ENCODE measurements around the gene RDH16.

Gene RDH16, protein sequence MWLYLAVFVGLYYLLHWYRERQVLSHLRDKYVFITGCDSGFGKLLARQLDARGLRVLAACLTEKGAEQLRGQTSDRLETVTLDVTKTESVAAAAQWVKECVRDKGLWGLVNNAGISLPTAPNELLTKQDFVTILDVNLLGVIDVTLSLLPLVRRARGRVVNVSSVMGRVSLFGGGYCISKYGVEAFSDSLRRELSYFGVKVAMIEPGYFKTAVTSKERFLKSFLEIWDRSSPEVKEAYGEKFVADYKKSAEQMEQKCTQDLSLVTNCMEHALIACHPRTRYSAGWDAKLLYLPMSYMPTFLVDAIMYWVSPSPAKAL

DNA sequence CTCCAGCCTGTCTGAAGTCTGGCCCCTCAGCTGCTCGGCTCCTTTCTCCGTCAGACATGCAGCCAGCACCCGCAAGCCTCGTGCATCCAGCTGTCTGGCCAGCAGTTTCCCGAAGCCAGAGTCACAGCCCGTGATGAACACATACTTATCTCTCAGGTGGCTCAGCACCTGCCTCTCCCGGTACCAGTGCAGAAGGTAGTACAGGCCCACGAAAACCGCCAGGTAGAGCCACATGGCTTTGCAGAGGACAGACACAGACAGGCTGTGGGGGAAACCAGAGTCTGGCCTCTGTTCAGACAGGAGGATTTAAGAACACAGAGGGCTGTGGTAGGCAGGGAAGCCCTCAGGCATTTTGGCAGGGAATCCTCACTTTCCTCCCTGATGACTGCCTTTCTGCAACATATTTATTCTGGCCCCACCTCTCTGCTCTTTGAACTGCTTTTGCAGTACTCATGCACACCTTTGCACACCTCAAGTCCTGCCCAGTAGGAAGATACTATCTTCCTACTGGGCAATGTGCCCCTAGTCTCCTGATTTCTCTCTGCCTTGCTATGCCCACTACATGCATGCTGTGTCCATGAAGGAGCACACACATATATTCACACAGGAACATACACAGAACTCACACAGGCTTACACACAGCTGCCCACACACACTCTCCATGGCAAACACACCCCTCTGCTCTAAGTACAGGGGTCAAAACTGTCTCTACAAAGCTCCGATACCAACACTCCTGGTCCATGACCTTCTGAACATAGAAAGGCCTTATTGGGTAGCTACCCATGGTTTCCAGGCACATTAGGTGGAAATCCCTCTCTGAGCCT, at the start of gene RDH16:
RDH16 (minus strand) TSS at position 380 of the 824 bp plus-strand sequence; CDS start at position 234, 146 bp downstream.
- no peak for DNase-seq

DNA sequence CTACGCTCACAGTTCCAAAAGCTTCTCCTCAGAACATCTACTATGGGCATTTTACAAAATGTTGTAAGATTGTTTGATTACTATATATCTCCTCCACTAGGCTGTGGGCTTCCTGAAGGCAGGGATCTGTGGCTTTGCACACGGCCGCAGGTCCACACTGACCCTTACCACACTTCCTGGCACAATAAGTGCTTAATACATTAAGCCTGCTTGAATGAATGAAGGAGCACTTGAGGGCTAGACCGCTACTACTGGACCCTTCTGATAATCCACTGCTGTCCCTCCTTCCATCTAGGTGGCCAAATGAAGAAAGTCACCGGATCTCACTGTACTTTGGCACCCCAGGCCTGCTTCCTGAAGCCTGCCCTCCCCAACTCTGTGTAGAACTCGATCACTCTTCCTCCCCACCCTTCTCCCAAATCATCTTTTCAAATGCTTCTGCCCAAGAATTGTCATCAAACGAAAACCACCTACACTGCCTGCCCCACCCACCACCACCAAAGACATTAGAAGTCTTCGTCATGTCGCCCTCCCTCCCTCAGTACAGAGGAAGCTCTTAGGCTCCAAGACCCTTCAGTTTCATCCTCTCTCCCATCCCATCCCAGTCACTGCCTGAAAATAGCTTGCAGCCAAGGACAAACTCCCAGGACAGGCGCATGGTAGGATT, 49.5 kb upstream of the RDH16 start:
- DNase-seq = no peak

DNA sequence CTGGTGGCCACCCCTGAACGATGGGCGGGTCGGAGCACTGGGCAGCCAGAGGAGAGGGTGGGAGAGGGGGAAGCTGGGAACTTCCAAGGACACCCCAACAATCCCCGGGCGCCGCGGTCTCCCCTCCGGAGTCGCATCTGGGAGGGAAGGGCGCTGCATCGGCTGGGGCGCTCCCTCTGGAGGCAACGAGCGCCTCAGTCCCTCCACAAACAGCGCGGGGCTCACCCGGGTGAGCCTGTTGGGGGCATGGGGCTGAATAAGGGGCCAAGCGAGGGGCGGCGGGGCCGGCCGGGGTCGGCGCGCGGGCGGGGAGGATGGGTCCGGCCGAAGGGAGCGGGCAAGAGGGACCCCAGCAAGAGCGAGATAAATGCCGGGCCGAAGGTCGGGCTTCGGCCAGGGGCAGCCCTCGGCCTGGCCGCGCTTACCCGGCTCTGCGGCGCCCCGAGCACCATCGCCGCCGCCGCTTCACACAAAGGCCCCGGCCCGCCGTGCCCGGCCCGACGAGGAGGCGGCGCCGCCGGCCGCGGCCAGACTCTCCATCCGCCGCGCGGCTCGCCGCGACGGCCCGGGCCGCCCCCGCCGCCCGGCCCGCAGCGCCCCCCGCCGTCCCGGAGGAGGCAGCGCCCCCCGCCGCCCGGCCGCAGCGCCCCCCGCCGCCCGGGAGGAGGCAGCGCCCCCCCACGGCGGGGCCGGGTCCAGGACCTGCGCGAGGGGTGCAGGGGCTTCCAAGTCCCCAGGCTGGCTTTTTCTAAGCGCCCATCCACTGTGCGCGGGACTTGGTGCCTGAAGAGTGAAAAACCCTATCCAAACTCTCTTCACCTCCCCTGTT, 48.8 kb upstream of the RDH16 start, which contains the start of gene ZBTB39:
ZBTB39 (minus strand) TSS at position 567 of the 829 bp plus-strand sequence. CDS start 1,629 bp downstream, outside the sequence.
- peak; percentile 86 for DNase-seq

DNA sequence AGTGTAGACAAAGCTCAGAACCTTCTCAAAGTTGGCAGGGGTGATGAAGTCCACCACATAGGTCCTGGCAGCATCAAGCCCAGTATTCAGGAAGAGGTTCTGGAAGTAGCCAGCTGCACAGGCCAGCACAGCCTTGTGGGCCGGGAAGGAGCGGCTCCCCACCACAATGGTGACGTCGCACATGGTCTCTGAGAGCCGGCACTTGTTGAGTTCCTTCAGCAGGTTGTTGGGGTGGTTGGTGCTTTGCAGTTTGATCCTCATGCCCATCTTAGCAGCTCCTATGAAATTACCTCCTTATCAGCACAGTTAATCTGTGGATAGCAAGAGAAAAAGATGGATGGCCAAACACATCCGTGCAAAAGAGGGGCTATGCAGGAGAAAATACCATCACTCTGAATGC, 47.2 kb upstream of the RDH16 start:
- no peak for DNase-seq

DNA sequence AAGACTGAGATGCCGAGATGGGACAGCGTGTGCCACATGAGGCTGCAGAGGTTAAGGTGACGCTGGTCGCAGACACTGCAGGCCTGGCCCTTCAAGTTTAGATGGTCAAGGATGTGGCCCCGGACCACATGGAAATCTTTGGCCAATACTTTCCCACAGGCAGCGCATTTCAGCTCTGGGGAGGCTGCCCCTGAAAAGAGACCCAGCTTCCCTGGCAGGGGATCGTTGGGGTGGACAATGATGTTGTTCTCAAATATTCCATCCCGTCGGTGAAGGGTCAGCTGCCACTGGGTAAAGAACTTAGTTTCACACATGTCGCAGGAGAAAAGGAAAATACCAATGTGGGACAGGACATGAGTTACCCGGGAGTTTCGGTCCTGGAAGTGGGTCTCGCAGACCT, 46.0 kb upstream of the RDH16 start:
- DNase-seq = no peak

DNA sequence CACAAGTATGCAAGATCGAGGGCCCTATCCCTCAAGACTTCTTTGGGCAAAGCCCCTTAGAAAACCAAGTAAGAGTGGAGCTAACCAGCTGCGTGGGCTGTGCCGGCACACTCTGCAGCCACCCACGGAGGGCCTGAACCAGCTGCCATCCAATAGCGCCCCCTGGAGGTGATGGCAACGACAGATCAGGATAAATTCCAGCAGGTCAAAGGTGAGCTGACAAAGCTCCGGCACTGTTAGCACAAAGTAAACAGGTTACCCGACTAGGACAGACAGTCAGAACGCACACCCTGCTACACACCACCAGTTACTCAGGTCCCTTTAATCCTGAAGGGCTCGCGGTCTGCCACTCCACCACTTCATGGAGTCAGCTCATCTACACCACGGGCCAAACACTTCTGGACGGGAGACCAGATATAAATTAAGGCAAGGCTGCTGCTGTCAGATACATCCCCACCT, 44.1 kb upstream of the RDH16 start:
- peak; percentile 85 for DNase-seq

DNA sequence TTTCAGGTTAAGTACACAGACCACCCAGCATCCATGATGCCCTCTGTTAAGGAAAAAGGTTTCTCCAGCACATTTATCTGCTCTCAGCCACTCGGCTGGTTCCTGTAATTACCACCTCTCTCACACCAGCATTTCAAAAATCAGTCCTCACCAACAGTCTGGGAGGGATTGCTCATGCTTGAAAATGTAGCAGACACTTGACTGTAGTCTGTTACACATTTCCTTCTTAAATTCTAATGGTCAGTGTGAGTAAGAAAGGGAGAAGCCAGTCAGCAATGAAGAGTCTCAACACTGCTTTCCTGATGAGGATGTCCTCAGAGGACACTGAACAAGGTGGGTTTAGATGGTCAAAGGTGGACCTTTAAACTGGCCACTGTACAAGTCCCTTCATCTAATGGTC, 43.0 kb upstream of the RDH16 start:
- DNase-seq = no peak

DNA sequence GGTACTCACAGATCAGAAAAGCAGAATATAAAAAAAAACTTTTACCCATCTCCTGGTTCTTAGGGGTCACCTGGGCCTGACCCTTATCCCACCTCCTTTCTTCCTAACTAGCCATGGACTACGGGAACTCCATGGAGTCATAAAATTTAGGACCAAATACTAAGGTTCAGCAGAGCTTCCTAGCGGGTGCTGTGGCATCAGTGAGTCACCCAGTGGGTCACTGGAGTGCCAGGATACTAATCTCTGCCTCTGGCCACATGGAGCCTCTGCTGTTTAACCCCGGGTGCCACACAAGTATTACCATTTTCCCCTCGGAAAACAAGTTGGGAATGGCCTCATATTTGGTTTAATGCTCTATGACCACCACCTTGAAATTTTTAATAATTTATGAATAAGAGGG, 42.0 kb upstream of the RDH16 start:
- peak; percentile 41 for DNase-seq

DNA sequence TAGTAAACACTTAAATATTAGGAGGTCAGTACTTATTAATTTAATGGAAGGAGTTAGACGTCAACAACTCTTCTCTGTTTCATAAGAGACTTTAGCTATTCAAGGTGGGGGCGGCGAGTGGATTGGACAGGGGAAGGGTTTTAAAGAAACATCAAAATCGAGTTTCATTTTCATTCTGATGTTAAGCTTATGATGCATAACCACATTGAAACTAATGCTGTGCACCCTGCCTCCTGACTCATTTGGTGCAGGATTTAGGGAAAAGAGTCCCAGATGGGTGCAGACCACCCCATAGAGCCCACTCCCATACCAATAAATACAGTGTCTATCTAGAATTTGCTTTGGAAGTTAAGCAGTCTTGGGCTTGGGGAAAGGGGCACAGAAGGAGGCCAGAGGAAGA, 41.6 kb upstream of the RDH16 start:
- DNase-seq = peak; percentile 66

DNA sequence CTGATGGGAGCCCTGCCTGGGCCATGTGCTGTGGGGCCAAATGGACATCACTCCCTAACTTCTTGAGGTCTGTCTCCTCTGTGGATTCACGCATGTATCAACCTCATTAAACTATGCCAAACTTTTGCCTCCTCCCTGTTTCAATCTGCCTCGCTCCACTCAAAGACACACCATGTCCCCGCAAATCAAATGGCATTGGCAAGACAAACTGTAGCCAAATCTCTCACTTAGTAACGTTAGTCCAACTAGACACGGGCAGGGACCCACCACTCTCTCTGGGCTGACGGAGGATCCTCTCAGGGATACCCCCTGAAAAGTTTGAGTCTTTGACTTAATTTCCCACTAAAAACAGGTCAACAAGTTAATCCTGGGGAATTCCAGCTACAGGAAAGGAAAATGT, 40.9 kb upstream of the RDH16 start:
- DNase-seq = peak; percentile 46

DNA sequence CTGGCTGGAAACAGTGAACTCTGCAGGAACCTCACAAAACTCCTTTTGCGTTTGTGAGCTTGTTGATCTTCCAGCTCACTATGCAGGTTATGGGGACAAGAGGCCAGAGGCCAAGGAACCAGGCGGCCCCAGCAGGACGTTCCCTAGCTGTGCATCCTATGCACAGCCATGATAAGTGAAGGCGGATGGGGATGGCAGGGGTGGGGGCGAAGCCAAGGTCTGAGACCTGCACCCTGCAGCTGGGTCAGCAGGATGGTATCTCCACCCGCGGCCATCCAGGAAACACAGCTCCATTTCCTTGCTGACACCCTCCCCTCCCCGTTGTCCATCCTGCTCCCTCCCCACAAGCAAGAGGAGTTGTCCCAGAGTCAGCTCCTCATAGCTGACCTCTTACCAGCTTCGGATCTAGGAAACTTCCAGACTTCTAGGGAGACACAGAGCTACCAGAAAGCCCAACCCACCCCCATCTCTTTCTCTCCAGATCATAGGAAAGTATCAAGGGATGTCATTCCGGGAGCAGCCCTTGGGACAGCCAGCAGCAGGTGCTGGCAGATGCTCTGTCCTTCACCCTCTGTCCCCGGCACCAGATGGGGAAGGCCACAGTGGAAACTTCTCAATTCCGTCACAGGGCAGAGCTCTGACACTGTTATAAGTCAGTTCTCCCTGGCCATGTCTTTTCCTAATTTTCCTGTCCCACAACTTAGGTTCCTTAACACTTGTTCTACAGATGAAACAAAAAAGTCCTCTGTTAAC, 39.6 kb upstream of the RDH16 start:
- peak; percentile 32 for DNase-seq

DNA sequence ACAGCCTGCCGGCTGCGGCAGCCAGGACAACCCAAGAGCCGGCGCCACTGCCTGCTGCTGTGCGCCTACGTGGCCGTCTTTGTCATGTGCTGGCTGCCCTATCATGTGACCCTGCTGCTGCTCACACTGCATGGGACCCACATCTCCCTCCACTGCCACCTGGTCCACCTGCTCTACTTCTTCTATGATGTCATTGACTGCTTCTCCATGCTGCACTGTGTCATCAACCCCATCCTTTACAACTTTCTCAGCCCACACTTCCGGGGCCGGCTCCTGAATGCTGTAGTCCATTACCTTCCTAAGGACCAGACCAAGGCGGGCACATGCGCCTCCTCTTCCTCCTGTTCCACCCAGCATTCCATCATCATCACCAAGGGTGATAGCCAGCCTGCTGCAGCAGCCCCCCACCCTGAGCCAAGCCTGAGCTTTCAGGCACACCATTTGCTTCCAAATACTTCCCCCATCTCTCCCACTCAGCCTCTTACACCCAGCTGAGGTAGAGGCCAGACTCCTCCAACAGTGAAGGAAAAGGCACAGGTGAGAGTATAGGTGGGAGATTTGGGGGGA, 38.6 kb upstream of the RDH16 start:
- peak; percentile 33 for DNase-seq

DNA sequence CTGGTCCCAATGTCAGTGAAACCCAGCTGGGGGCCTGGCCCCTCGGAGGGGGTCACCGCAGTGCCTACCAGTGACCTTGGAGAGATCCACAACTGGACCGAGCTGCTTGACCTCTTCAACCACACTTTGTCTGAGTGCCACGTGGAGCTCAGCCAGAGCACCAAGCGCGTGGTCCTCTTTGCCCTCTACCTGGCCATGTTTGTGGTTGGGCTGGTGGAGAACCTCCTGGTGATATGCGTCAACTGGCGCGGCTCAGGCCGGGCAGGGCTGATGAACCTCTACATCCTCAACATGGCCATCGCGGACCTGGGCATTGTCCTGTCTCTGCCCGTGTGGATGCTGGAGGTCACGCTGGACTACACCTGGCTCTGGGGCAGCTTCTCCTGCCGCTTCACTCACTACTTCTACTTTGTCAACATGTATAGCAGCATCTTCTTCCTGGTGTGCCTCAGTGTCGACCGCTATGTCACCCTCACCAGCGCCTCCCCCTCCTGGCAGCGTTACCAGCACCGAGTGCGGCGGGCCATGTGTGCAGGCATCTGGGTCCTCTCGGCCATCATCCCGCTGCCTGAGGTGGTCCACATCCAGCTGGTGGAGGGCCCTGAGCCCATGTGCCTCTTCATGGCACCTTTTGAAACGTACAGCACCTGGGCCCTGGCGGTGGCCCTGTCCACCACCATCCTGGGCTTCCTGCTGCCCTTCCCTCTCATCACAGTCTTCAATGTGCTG, 38.0 kb upstream of the RDH16 start:
- DNase-seq = peak; percentile 49

DNA sequence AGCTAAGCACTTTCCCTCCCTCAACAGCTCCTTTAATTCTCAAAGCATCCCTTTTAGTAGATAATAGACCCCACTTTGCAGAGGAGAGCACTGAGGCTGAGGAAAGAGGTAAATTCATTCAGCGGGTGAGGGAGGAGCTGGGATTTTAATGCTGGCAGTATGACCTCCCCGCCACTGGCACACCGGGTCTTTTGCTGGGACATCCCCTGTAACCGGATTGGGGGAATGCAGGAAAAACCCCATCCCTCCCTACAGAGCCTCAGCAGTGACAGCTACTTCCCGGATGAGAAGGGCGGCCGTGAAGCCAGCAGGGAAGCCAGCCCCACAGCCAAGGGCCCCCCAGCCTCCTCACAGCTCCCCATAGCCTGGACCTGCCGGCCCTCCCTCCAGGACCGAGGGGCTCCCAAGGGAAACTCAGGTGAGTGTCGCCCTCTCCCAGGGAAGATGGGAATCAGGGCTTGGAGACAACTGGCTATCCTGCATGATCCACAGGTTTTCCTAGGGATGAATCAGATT, 36.9 kb upstream of the RDH16 start:
- peak; percentile 32 for DNase-seq

DNA sequence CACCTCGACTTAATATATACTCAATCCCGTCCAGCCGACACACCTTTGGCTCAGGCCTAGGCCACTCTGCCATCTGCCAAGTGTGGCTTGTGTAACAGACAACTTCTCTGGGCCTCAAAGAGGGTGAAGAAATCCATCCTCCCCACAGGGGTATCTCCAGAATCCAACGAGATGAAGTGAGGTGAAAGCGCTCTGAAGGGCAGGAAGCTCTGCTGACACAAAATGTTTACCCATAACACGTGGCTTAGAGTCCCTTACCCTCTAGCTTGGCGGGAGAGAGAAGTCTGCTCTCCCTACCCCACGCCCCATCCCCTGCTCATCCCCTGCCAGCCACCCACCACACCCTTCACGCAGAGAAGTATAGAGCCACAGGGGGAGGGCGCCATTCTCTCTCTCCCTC, 35.9 kb upstream of the RDH16 start:
- DNase-seq = peak; percentile 24

DNA sequence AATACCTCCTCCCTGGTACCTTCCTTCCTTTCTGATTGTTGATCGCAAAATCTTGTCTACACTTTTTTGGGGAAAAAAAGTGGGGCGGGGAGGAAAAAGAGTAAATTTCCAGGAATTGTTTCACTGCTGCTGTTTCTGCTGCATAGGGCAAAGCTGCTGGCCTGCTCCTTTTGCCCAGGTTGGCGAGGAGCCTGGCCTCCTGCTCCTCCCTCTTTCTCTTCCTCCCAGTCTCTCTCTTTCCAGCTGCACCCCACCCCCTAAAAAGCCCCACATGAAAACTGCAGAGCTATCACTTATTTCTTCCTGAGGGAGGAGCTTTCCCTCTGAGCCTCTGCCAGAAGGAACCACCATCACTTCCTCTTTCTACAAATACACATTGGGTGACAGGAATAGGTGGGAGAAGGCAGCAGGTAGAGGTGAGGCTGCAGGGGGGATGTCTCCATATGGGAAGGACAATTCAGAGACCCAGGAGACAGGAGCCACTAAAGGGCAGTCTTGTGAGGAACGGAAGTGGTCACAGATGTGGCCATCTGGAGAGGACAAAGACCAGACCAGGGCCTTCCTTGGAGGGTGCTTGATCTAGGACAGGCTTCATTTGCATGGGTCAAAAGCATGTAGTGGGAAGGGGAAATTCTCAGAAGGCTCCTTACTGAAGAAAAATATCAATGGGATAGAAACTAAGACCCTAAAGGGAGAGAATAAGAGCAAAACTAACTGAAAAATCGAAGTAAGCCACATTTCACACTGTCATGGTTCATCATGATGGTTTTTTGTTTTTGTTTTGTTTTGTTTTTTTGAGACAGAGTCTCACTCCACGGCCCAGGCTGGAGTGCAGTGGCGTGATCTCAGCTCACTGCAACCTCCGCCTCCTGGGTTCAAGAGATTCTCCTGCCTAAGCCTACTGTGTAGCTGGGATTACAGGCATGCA, 34.2 kb upstream of the RDH16 start:
- DNase-seq = peak; percentile 43

DNA sequence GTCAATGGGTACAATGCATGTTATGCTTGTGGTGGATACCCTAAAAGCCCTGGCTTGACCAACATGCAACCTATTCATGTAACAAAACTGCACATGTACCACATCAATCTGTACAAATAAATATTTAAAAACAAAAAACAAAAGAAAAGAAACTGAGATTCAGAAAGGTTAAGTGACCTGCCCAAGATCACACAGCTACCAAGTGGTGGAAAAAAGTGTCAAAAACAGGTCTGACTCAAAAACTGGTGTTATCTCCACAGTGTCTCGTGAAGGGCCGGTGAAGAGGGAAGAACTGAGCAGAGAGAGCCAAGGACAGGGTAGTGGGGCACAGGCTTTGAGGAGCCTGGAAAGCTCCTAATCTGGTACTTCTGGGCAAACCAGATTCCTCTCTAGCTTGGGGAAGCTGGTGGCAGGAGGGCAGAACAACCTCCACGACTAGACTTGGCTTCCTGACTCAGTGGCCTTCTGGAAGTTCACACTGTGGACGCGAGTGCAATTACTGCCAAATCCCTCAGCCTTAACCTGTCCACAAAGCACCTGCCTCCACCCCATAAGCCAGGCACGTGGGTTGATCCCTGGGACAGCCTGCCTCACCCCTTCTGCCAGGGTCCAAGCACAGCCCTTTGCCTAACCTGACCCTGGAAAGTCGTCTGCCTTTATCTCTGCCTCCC, 33.4 kb upstream of the RDH16 start:
- DNase-seq = peak; percentile 44

DNA sequence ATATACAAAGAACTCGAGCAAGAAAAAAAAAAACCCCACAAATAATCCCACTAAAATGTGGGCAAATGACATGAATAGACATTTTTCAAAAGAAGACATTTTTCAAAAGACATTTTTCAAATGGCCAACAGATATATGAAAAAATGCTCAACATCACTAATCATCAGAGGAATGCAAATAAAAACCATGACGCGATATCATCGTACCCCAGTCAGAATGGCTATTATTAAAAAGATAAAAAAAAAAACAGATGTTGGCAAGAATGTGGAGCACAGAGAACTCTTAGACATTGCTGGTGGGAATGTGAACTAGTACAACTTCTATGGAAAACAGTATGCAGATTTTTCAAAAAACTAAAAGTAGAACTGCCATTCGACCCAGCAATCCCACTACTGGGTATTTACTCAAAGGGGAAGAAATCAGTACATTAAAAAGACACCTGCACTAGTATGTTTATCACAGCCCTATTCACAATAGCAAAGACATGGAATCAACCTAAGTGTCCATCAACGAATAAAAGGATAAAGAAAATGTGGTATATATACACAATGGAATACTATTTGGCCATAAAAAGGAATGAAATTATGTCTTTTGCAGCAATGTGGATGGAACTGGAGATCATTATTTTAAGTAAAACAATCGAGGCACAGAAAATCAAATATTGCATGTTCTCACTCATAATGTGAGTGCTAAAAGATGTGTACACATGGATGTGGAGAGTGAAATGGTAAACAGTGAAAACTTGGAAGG, 32.6 kb upstream of the RDH16 start:
- DNase-seq = no peak
